Right atrium auricular region (tissue), 2 donors: ENCODE measurements around the gene SYCN. TPM values are rescaled to one million over a fixed set of nuclear protein-coding genes. Genes with fewer than 3 reads are reported as not detected.

ENCODE experiments used
- DNase-seq: peaks from one replicate; pipeline ENCODE4 v3.0.0-alpha.2; 2019; ENCODE audit warnings: low spot score
- H3K27ac ChIP-seq, 2 donors: fragments of 200-600 bp; sonication (generic); 1 replicate in 1 of 2; 2 replicates in 1 of 2; pipeline ENCODE4 v1.5.1; 2016 to 2019
- H3K27me3 ChIP-seq, 2 donors: fragments of 200-600 bp; sonication (generic); one replicate each; pipeline versions ENCODE4 v1.5.1 to v1.6.0; 2017 to 2019
- H3K36me3 ChIP-seq: fragments of 200-600 bp; sonication (generic); one replicate; pipeline ENCODE4 v1.5.1; 2016
- H3K4me1 ChIP-seq, 2 donors: fragments of 200-600 bp; sonication (generic); one replicate each; pipeline versions ENCODE4 v1.5.1 to v1.6.0; 2017 to 2019
- H3K4me3 ChIP-seq, 2 donors: fragments of 200-600 bp; sonication (generic); 1 replicate in 1 of 2; 2 replicates in 1 of 2; pipeline ENCODE4 v1.5.1; 2017 to 2019; ENCODE audit warnings: mild to moderate bottlenecking in 1 of 2, moderate library complexity in 1 of 2
- H3K9me3 ChIP-seq, 2 donors: fragments of 200-600 bp; sonication (generic); one replicate each; pipeline ENCODE4 v1.5.1; 2019
- CTCF ChIP-seq, 2 donors: fragments of 200-600 bp; sonication (generic); IDR thresholded peaks; one replicate each; pipeline ENCODE4 v1.5.1; 2019; ENCODE audit warnings: antibody characterized with exemption in 2 of 2
- total RNA-seq, 2 donors: library from RNA; depleted of rRNA; stranded (reverse); fragments of >200 nt; gene quantifications; one replicate each; pipeline ENCODE4 v1.1.0, GENCODE V29; 2016

The SYCN gene
- not detected for total RNA-seq

- no peaks in the 10 kb centered on the region for H3K9me3 ChIP-seq
- H3K4me1 ChIP-seq, result peaks cover 0 to 3% of the 10 kb centered on the region in 2 donors
- H3K27me3 ChIP-seq, result peaks cover 0 to 14% of the 10 kb centered on the region in 2 donors
- no peak for TF ChIP-seq CTCF (IDR thresholded peaks at IDR 0.05)
- DNase-seq, result no peak
- H3K27ac ChIP-seq, result no peak within 1 kb of the TSS
- H3K36me3 ChIP-seq, result no peaks in the 10 kb centered on the region
- no peak within 1 kb of the TSS for H3K4me3 ChIP-seq
Measured at GRCh38 chr19:39203372-39204341, at the start of gene SYCN. SYCN (minus strand) TSS chr19:39204263; CDS start chr19:39204254, 9 bp downstream.

DNA sequence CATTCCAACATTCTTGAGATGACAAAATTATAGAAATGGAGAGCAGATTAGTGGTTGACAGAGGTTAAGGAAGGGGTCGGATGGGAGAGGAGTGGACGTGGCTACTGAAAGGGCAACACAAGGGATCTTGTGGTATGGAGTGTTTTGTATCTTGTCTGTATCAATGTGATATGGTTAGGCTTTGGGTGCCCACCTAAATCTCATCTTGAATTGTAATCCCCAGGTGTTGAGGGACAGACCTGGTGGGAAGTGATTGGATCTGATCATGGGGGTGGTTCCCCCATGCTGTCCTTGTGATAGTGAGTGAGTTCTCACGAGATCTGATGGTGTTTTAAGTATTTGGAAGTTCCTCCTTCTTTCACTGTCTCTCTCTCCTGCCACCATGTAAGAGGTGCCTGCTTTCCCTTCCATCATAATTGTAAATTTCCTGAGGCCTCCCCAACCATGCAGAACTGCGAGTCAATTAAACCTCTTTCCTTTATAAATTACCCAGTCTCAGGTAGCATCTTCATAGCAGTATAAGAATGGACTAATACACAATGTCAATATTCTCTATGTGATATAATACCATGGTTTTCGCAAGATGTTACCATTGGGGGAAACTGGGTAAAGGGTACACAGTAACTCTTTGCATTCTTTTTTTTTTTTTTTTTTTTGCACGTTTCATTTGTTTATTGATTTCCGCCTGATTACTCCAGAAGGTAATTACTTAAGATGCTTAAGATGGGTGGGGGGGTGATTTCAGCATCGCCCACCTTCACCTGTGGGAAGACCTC is 49.5 kb upstream of the SYCN start:
- no peak for TF ChIP-seq CTCF (IDR thresholded peaks at IDR 0.05)
- H3K27me3 ChIP-seq, result peaks cover 0 to 2% of the 10 kb centered on the region in 2 donors

GRCh38 chr19:39252458-39252857 is 48.4 kb upstream of the SYCN start:
- Histone ChIP-seq H3K4me1 (peaks cover 0 to 7% of the 10 kb centered on the region in 2 donors), H3K27me3 (peaks cover 4 to 13% of the 10 kb centered on the region in 2 donors), H3K9me3 (no peaks in the 10 kb centered on the region), H3K36me3 (no peaks in the 10 kb centered on the region), H3K4me3 (no peak overlapping the region), H3K27ac (no peak overlapping the region)
- no peak for TF ChIP-seq CTCF (IDR thresholded peaks at IDR 0.05)
- DNase-seq, result no peak

More for the DNA sequence above, 49.5 kb upstream of the SYCN start:
- no peak for DNase-seq
- Histone ChIP-seq H3K27ac (no peak overlapping the region), H3K36me3 (no peaks in the 10 kb centered on the region), H3K4me3 (no peak overlapping the region), H3K4me1 (no peaks in the 10 kb centered on the region), H3K9me3 (no peaks in the 10 kb centered on the region)

DNA sequence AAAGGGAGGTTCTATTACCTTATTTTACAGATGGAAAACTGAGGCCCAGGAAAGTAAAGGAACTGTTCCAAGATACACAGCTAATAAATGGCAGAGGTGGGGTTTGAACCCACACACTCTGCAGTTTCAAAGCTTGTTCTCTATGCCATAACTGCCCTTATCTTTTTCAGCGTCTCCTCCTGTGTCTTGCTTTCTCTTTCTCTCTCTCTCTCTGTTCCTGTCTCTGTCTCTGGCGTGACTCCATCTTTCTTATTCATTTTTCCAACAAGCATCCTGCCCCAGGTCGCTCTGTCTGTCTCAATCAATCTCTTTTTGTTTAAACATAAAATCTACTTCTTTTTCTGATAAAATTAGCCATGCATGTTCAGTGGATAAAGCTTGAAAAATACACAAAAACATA is 47.8 kb upstream of the SYCN start:
- no peaks in the 10 kb centered on the region for H3K9me3 ChIP-seq
- H3K4me1 ChIP-seq, result peaks cover 0 to 12% of the 10 kb centered on the region in 2 donors
- no peaks in the 10 kb centered on the region for H3K36me3 ChIP-seq
- H3K27me3 ChIP-seq, result peaks cover 4 to 14% of the 10 kb centered on the region in 2 donors
- H3K4me3 ChIP-seq, result no peak overlapping the region
- no peak overlapping the region for H3K27ac ChIP-seq
- TF ChIP-seq CTCF (IDR thresholded peaks at IDR 0.05), result no peak
- no peak for DNase-seq

DNA sequence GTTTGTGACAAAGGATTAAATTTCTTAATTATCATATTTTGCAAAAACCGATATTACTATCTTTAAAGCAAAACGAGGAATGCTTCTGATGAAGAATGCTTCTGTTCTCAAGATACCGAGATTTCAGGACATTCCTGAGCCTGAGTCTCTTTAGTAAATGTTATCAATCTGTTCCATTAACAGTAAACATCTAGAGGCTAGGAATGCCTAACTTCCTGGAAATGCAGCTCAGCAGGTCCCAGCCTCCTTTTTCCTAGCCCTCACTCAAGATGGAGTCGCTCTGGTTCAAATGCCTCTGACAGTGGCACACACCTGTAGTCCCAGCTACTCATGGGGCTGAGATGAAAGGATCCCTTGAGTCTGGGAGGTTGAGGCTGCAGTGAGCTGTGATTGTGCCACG is 47.0 kb upstream of the SYCN start:
- H3K36me3 ChIP-seq, result no peaks in the 10 kb centered on the region
- no peak for TF ChIP-seq CTCF (IDR thresholded peaks at IDR 0.05)

More for the DNA sequence above, 47.0 kb upstream of the SYCN start:
- no peaks in the 10 kb centered on the region for H3K9me3 ChIP-seq
- H3K27me3 ChIP-seq, result peaks cover 4 to 14% of the 10 kb centered on the region in 2 donors
- peaks cover 0 to 12% of the 10 kb centered on the region in 2 donors for H3K4me1 ChIP-seq
- H3K27ac ChIP-seq, result no peak overlapping the region
- no peak overlapping the region for H3K4me3 ChIP-seq
- DNase-seq, result no peak
